Adipocyte (in vitro differentiated cells): ENCODE data around the gene ALS2.

ENCODE experiments used
- DNase-seq: peaks from one replicate; pipeline ENCODE4 v3.0.0-alpha.2; 2015; ENCODE audit warnings: low read depth
- H3K27me3 ChIP-seq: replicated peaks from 2 replicates; pipeline ENCODE4 v1.7.0; 2013; ENCODE audit warnings: mild to moderate bottlenecking, low read length, moderate library complexity; ENCODE audit not compliant: control insufficient read depth, insufficient read depth
- H3K36me3 ChIP-seq: 2 replicates; pipeline ENCODE4 v1.7.0; 2013; ENCODE audit warnings: low read length, mild to moderate bottlenecking, moderate library complexity; ENCODE audit not compliant: control insufficient read depth, insufficient read depth, severe bottlenecking
- H3K4me1 ChIP-seq: 2 replicates; pipeline ENCODE4 v1.7.0; 2013; ENCODE audit warnings: mild to moderate bottlenecking, low read length, moderate library complexity; ENCODE audit not compliant: control insufficient read depth, insufficient read depth
- H3K4me3 ChIP-seq: 2 replicates; pipeline ENCODE4 v1.7.0; 2013; ENCODE audit warnings: mild to moderate bottlenecking, low read length, moderate library complexity
- H3K9ac ChIP-seq: 2 replicates; pipeline ENCODE4 v1.7.0; 2013; ENCODE audit warnings: mild to moderate bottlenecking, low read length, moderate library complexity
- H3K9me3 ChIP-seq: 2 replicates; pipeline ENCODE4 v1.7.0; 2013; ENCODE audit warnings: mild to moderate bottlenecking, low read length, moderate library complexity; ENCODE audit not compliant: control insufficient read depth

ALS2 gene

GRCh38 chr2:201790989-201791388 is 10.3 kb upstream of the ALS2 start:
- Histone ChIP-seq H3K27me3 (no peaks in the 10 kb centered on the region), H3K36me3 (no peaks in the 10 kb centered on the region), H3K4me3 (no peak overlapping the region), H3K9me3 (no peaks in the 10 kb centered on the region), H3K9ac (no peak overlapping the region), H3K4me1 (peaks cover 3% of the 10 kb centered on the region)
- no peak for DNase-seq

GRCh38 chr2:201790291-201790690 is 9.6 kb upstream of the ALS2 start:
- no peaks in the 10 kb centered on the region for H3K27me3 ChIP-seq
- H3K9ac ChIP-seq = no peak overlapping the region
- peaks cover 3% of the 10 kb centered on the region for H3K4me1 ChIP-seq
- no peaks in the 10 kb centered on the region for H3K9me3 ChIP-seq
- no peak overlapping the region for H3K4me3 ChIP-seq
- H3K36me3 ChIP-seq = no peaks in the 10 kb centered on the region
- no peak for DNase-seq

GRCh38 chr2:201789395-201789794 is 8.7 kb upstream of the ALS2 start:
- H3K4me3 ChIP-seq = no peak overlapping the region
- H3K27me3 ChIP-seq = no peaks in the 10 kb centered on the region
- DNase-seq = no peak
- peaks cover 3% of the 10 kb centered on the region for H3K4me1 ChIP-seq
- H3K9me3 ChIP-seq = no peaks in the 10 kb centered on the region
- H3K9ac ChIP-seq = no peak overlapping the region
- H3K36me3 ChIP-seq = no peaks in the 10 kb centered on the region

- no peak overlapping the region for H3K9ac ChIP-seq
- no peaks in the 10 kb centered on the region for H3K27me3 ChIP-seq
- H3K36me3 ChIP-seq = no peaks in the 10 kb centered on the region
- H3K9me3 ChIP-seq = no peaks in the 10 kb centered on the region
- no peak for DNase-seq
- peaks cover 3% of the 10 kb centered on the region for H3K4me1 ChIP-seq
- H3K4me3 ChIP-seq = no peak overlapping the region
These were observed 7.6 kb upstream of the ALS2 start for GRCh38 chr2:201788371-201788770.

GRCh38 chr2:201786471-201786870 is 5.7 kb upstream of the ALS2 start:
- Histone ChIP-seq H3K27me3 (no peaks in the 10 kb centered on the region), H3K9ac (no peak overlapping the region), H3K4me1 (peaks cover 7% of the 10 kb centered on the region), H3K36me3 (no peaks in the 10 kb centered on the region), H3K9me3 (no peaks in the 10 kb centered on the region), H3K4me3 (no peak overlapping the region)
- peak; percentile 12 for DNase-seq

- DNase-seq = no peak
- H3K4me3 ChIP-seq = no peak overlapping the region
- peaks cover 8% of the 10 kb centered on the region for H3K4me1 ChIP-seq
- H3K9me3 ChIP-seq = no peaks in the 10 kb centered on the region
- H3K36me3 ChIP-seq = no peaks in the 10 kb centered on the region
- no peak overlapping the region for H3K9ac ChIP-seq
- H3K27me3 ChIP-seq = no peaks in the 10 kb centered on the region
These were observed 4.4 kb upstream of the ALS2 start for GRCh38 chr2:201785135-201785534.

GRCh38 chr2:201784563-201784962 is 3.8 kb upstream of the ALS2 start:
- Histone ChIP-seq H3K9me3 (no peaks in the 10 kb centered on the region), H3K27me3 (no peaks in the 10 kb centered on the region), H3K36me3 (no peaks in the 10 kb centered on the region), H3K9ac (no peak overlapping the region), H3K4me3 (no peak overlapping the region), H3K4me1 (peaks cover 12% of the 10 kb centered on the region)
- no peak for DNase-seq

GRCh38 chr2:201781557-201782051 is 871 bp upstream of the ALS2 start:
- Histone ChIP-seq H3K4me1 (peaks cover 37% of the 10 kb centered on the region), H3K4me3 (peak overlapping the region; percentile 97), H3K9ac (peak overlapping the region; percentile 94), H3K9me3 (no peaks in the 10 kb centered on the region), H3K27me3 (no peaks in the 10 kb centered on the region), H3K36me3 (no peaks in the 10 kb centered on the region)
- peak; percentile 16 for DNase-seq

GRCh38 chr2:201779901-201780673 is 646 bp downstream of the ALS2 start:
- DNase-seq = peak; percentile 57

GRCh38 chr2:201777869-201778268 is 2.9 kb downstream of the ALS2 start:
- Histone ChIP-seq H3K4me1 (peaks cover 37% of the 10 kb centered on the region), H3K9me3 (no peaks in the 10 kb centered on the region), H3K4me3 (no peak overlapping the region), H3K9ac (no peak overlapping the region), H3K27me3 (no peaks in the 10 kb centered on the region), H3K36me3 (no peaks in the 10 kb centered on the region)
- DNase-seq = no peak

More at GRCh38 chr2:201779901-201780673, 646 bp downstream of the ALS2 start:
- H3K27me3 ChIP-seq = no peaks in the 10 kb centered on the region
- H3K4me3 ChIP-seq = peak overlapping the region; percentile 97
- peaks cover 37% of the 10 kb centered on the region for H3K4me1 ChIP-seq
- no peaks in the 10 kb centered on the region for H3K9me3 ChIP-seq
- H3K9ac ChIP-seq = peak overlapping the region; percentile 94
- H3K36me3 ChIP-seq = no peaks in the 10 kb centered on the region

GRCh38 chr2:201777043-201777442 is 3.7 kb downstream of the ALS2 start:
- no peak overlapping the region for H3K4me3 ChIP-seq
- H3K27me3 ChIP-seq = no peaks in the 10 kb centered on the region
- H3K9me3 ChIP-seq = no peaks in the 10 kb centered on the region
- no peaks in the 10 kb centered on the region for H3K36me3 ChIP-seq
- H3K4me1 ChIP-seq = peaks cover 37% of the 10 kb centered on the region
- peak; percentile 67 for DNase-seq
- peak overlapping the region; percentile 0 for H3K9ac ChIP-seq
